NOMO-1 (cell line): ENCODE data around the gene PPP6R3.
"Not testable (repeated sequence)": the region's sequence is repeated elsewhere in the genome, so short reads cannot be mapped to it uniquely, and the experiment has no call there.

Experiments
- DNase-seq, 2 experiments: peaks; one replicate each; lab custom pipeline; 2025; ENCODE audit not compliant: unreplicated experiment in 2 of 2; lab: John Stamatoyannopoulos, UW

The PPP6R3 gene

DNA sequence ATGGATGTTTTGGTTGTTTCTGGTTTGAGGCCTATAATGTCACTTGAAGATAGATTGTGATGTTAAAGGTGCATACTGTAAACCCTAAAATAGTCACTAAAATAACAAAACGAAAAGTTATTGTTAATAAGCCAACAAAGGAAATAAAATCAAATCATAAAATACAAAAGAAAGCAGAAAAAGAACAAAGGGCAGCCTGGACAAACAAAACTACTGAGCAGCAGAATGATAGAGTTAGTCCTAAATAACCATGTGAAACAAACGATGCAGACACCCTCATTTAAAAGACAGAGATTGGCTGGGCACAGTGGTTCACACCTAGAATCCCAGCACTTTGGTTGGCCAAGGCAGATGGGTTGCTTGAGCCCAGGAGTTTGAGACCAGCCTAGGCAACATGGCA lies 132.9 kb downstream of the PPP6R3 start:
- DNase-seq: no peak

DNA sequence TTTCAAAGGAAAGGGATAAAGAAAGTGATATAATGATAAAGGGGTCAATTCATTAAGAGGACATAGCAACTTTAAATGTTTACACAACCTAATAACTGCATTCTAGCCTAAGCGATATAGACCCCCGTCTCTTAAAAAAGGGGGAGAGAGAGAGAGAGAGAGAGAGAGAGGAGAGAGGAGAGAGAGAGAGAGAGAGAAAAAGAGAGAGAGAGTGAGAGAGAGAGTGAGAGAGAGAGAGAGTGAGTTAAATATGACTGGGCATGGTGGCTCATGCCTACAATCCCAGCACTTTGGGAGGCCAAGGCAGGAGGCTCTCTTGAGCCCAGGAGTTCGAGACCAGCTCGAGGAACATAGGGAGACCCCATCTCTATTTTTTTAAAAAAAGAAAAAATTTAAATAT lies 133.6 kb downstream of the PPP6R3 start:
- no peak for DNase-seq

DNA sequence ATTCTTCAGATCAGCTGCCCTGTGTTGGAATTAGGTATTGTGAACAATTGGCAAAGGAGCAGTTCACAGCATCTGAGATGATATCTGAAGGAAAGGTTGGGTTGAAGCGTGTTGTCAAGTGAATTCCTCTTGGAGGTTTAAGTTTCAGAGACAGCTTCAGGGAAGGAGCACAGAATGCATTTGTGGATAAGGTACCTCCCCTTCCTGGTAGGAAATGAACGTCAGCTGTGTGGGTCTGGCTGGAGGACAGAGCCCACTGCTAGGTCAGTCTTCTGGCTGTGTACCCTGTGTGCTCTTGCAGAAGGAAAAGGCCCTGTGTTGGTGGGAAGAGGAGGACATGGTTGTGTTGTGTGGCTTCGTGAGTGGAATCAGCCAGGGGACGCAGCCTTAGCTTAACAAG lies 135.7 kb downstream of the PPP6R3 start:
- no peak for DNase-seq

DNA sequence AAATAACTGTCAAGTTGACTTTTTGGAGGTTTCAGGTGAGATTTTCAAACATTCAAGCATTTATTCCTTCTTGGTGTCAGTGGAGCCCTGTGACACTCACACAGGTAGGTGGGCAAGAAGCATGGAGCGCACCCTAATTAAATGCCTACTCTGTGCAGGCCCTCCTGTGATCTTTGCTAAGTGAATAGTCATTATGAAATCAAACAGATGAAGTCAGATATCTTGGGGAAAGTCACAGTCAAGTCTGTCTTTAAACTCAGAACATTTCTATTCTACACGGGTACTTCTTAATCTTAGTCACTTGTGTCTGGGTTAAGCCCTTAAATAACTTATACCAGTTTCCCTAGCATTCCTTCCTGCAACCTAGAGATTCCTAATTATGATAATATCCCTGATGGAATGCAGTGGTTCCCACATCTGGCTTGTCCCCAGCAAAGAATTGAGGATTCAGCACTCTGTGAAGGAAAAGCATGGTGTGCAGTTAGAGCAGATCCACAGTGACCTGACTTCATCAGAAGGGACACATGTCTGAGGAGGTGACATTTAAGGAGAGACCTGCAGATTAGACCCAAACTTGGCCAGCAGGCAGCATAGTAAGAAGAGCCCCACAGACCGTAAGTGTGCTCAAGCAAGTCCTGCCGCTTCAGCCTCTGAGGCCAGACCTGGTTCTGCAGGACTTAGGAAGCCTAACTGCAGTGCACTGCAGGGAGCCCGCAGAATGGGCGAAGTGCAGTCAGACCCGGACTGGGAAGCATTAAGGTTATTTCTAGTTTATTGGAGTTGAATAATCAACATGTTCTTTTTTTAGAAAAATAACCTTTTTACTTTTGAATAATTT lies 138.5 kb downstream of the PPP6R3 start:
- no peak for DNase-seq

DNA sequence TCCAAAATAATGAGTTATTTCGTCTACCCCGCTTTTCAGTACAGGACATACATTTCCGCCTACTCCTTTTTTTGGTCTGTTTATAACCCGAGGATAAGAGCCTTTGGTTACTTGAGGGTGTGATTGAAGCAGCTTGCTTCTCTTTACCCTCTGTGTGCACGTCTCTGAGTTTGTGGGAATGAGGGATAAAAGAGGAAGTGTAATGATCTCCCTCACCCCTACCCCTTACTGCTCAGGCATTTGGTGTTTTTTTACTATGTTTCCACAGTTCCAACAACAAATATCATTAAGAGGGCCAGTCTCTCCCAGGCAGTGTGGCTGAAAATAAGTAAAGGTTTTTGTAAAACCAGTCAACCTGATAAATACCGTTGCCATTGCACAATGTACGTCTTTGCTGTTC lies 140.6 kb downstream of the PPP6R3 start:
- DNase-seq: no peak

- no peak for DNase-seq
These were observed 149.2 kb downstream of the PPP6R3 start for GRCh38 chr11:68609761-68610160.

- DNase-seq: no peak
These were observed 150.0 kb downstream of the PPP6R3 start for GRCh38 chr11:68610452-68611116.

DNA sequence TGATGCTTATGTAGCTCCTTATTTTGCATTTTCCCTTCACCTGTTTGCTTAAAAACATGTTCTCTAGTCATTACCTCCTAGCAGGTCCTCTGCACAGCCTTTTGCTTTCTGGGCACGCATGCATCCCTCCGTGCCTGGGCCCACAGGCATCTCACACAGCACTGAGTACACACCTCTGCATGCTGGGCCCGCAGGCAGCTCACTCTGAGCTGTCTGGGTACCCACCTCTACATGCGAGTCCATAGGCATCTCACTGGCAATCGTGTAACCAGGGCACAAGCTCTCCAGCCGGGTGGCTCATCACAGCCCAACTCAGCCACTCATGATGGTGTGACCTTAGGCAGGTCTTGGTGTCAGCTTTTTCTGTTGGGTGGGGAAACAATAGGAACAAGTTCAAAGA lies 155.1 kb downstream of the PPP6R3 start:
- DNase-seq: no peak

DNA sequence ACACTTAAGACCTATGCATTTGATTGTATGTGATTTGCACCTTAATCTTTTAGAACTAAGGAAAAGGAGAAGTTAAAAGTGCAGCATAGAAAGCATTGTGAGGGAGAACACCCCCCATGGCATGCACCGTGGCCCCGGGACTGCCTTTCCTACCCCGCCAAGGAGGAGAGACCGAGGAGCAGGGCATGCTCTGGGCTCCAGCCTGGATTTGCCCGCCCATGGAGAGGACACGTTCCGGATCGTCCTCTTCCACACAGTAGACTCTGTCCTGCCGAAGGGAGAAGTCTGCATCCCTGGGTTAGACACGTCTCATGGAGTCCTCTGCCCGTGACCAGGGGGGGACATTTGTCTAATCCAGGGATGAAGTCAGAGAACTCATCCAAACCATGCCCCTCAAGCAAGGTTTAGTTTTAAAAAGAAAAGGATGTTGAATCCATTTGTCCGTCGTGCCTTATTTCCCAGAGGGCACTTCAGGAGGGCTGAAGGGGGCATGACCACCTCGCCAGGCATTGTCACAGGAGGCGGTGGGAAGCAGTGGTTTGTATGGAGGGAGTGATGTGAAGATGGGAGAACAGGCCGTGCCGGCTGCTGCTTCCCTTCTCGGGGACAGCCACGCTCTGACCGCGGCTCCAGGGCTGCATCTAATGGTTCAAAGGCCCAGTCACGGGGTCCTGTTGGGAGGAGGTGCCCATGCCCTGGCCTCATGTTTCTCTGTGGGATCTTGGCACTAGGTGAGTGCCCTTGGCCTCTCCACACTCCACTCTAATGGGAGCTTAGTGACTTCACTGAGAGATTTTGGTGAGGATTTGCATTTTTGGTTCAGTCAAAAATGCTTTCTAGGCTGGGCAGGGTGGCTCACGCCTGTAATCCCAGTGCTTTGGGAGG lies 157.6 kb downstream of the PPP6R3 start:
- no peak for DNase-seq

GRCh38 chr11:68621826-68622225 lies 161.3 kb downstream of the PPP6R3 start:
- DNase-seq: no peak

GRCh38 chr11:68623706-68624105 lies 163.2 kb downstream of the PPP6R3 start:
- not testable (repeated sequence) for DNase-seq

GRCh38 chr11:68625069-68625468 lies 164.5 kb downstream of the PPP6R3 start:
- DNase-seq: not testable (repeated sequence)

DNA sequence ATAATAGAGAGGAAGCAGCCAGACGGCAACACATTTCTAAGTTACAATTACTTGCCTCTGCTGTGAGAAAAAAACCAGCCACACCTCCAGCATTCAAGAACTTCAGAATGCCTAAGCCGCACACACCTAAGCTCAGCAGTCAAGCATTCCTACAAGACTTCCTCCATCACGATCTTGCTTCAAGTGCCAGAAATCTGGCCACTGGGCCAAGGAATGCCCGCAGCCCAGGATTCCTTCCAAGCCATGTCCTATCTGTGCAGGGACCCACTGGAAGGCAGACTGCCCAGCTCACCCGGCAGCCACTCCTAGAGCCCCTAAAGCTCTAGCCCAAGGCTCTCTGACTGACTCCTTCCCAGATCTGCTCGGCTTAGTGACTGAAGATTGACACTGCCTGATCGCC lies 165.7 kb downstream of the PPP6R3 start:
- DNase-seq: not testable (repeated sequence)

- DNase-seq: not testable (repeated sequence)
These were observed 168.3 kb downstream of the PPP6R3 start for GRCh38 chr11:68628837-68629236.

GRCh38 chr11:68632375-68632774 lies 171.8 kb downstream of the PPP6R3 start:
- not testable (repeated sequence) for DNase-seq

GRCh38 chr11:68632802-68633201 lies 172.2 kb downstream of the PPP6R3 start:
- peak; percentile 29 to 30 for DNase-seq

- not testable (repeated sequence) for DNase-seq
These were observed 174.1 kb downstream of the PPP6R3 start for GRCh38 chr11:68634606-68635005.

DNA sequence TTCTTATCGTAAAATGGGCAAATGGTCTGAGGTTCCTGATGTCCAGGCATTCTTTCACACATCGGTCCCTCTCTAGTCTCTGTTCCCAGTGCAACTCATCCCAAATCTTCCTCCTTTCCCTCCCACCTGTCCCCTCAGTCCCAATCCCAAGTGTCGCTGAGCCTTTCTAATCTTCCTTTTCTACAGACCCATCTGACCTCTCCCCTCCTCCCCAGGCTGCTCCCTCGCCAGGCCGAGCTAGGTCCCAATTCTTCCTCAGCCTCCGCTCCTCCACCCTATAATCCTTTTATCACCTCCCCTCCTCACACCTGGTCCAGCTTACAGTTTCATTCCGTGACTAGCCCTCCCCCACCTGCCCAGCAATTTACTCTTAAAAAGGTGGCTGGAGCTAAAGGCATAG lies 174.6 kb downstream of the PPP6R3 start:
- not testable (repeated sequence) for DNase-seq

GRCh38 chr11:68635883-68636282 lies 175.3 kb downstream of the PPP6R3 start:
- not testable (repeated sequence) for DNase-seq

DNA sequence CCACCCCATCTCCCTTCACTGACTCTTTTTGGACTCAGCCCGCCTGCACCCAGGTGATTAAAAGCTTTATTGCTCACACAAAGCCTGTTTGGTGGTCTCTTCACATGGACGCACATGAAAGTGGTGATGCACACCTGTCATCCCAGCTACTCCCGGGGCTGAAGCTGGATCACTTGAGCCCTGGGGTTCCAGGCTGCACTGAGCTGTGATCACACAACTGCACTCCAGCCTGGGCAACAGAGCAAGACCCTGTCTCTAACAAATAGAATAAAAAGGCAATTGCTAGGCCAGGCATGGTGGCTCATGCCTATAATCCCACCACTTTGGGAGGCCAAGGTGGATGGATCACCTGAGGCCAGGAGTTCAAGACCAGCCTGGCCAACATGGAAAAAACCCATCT lies 178.8 kb downstream of the PPP6R3 start:
- not testable (repeated sequence) for DNase-seq

DNA sequence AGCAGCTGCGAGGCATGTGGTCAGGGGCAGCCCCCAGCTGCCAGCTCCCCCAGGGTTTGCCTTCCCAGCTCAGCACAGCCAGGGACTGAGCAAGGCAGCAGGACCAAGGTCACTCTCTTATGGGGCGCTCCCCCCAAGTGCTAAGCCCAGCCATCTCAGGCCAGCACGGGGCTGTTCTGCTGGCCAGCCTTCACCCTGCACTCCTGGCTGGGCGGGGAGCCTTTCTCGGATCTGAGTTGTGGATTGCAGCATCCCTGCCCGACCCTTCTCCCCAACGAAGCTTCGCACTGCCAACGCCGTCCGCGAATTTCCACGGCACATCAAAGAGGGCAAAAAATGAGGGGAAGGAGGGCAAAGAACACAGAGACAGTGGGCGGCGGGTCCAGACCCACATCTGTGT lies 181.3 kb downstream of the PPP6R3 start:
- DNase-seq: no peak
